GM18502 (cell line): ENCODE measurements around the gene PRKCA.

Source experiments
- ATAC-seq: cut with Tn5 transposase; IDR thresholded peaks from one replicate; pipeline ENCODE4 v1.9.1; 2021; ENCODE audit warnings: mild to moderate bottlenecking; ENCODE audit not compliant: unreplicated experiment, poor library complexity

The PRKCA gene

DNA sequence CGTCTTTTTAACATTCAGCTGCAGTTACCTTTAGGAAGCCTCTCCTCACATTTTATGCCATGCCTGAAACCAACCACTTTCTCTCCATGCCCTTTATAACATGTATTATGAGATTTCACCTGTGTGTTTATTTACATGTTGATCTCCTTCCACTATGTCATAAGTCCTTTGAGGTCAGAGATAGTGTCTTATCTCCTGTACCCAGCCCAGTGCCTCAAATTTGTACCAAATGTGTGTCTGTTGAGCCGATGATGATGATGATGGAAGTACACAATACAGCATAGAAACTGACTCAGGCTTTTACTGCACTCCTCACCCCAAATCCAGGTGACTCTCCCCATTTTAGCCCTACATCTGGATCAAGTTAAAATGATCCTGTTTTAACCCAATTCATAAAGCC, 353.0 kb downstream of the PRKCA start:
- no peak for ATAC-seq

DNA sequence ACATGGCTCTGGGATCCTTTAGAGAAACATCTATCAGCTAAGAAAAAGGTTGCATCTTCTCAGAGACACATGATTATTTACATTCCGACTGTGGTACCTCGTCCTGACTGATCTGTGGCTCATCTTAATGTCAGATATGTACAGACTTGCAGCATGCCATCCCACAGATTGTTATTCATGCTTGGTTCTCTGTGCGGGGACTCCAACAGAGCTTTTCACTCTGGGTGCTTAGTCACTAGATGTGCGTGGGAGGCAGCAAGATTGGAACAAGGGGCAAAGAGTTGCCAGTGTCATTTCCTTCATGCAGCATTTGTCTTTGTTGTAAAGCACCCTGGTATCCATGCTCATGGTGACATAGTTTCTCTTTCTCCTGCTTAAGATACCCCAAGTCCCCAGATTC, 353.4 kb downstream of the PRKCA start:
- no peak for ATAC-seq

DNA sequence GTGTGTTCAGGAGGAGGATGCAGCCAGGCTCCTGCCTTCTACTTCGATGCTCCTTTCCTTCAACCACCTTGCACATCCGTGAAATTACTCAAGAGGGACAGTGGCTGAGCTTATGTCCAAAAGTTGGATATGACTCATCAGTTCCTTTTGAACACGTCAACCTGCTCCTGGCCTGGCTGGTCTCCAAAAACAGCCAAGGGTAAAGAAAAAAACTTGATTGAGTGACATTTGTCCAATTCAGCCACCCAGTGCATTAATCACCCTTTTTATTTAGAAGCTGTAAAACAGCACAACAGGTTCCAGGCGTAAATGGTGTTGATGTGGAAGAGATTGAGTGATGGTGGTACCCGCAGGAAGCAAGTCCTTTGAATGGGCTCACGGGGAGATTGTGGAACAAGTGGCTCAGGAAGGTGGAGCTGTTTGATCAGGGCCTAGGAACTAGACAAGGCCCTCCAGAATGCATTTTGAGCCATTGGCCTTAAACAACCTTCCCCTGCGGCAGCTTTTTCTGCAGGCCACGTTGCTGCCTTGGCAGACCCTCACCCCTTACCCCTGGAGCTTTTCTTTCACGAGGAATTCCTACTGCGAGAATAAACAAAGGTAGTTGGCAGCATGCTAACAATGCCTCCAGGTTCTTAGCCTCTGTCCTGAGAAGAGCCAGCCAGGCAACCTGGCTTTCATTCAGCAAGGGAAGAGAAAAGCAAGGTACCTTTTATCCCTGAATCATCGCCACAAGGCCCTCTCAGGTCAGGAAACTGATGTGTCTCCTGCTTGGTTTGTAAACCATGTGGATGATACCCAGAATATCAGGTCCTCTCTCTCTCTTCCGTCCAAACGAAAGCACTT, 359.2 kb downstream of the PRKCA start:
- ATAC-seq: no peak

DNA sequence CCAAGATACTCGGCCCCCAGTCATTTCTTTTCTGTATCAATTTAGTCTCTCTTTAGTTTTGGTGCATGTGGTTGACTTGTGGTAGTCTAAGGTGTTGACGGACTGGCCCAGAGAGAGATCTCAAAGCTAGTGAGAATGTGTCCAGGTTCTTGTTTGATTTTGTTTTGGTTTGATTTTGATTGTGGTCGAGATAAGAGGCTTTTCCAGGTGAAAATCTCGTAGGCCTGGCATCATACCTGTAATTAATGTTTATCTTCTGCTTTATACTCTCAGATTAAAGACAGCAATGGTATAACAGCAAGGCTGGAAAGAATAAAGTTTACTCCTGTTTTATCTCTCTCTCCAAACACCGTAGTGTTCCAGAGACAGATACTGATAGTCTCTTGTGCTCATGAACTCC, 360.1 kb downstream of the PRKCA start:
- no peak for ATAC-seq

DNA sequence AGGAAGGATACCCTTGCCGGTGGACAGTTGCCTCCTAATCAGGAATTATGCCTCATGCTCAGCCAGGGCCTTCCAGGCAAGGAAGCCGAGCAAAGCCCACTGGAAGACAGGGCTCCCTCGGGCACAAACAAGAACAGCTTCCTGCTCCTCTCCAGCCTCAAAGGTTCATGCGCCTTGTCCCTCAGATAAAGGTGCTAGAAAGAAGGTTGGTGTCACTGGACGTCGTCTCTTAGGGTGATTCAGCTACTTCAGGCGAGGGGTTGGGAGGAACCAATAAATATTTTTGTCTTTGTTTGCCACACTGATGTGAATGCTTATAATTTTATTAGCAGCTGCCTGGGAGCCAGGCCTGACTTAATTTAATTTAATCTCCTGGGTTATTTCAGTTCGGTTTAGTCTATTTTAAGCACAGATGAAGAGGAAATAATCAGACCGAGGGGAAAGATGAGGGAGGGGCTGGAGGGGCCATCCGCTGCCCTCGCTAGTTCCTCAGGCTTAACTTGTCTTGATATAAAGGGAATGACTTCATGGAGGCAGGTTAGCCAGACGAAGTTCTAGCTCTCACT, 360.7 kb downstream of the PRKCA start:
- no peak for ATAC-seq

DNA sequence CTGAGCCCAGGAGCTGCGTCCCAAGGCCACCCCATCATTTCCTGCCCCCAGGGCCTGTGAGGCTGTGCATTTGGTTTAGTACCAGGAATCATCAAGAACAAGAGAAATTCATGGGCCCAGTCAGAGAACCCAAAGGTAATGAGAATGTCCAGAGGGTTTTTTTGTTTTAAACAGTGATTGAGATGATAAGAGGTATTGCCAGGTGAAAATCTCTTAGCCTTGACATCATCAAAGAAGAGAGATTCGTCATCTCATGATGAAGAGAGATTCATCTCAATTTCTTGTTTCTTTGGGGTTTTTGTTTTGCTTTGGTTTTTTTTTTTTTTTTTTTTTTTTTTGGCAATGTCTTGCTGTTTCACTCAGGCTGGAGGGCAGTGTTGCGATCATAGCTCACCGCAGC, 361.9 kb downstream of the PRKCA start:
- ATAC-seq: no peak

DNA sequence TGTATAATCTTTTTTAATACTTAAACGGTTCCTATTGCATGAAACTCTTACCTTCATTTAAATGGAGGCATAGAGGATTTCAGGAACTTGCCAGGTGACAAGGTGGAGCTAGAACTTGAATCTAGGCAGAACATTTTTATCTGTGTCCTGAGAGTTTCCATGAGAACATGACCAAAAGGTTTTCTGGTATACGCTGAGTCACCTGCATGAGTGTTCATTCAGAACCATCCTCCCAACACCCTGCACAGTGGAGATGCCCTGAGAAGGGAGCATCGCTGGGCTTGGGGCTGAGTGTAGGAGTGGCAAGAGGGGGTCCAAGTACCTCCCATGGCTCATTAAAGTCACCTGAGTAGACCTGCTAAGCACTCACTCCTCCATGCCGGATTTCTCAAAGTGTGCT, 362.8 kb downstream of the PRKCA start:
- no peak for ATAC-seq

DNA sequence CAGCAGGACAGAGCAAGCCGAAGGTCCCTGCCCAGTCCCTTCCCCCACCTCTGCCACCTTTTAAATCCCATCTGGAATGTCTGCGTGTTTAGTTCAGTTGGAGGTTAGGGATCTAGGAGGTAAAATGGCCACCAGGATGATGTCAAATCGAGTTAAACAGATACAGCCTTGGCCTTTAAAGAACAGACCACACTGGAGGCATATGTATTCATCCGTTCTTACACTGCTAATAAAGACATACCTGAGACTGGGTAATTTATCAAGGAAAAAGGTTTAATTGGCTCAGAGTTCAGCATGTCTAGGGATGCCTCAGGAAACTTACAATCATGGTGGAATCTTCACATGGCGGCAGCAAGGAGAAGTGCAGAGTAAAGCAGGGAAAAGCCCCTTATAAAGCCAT, 364.7 kb downstream of the PRKCA start:
- no peak for ATAC-seq

DNA sequence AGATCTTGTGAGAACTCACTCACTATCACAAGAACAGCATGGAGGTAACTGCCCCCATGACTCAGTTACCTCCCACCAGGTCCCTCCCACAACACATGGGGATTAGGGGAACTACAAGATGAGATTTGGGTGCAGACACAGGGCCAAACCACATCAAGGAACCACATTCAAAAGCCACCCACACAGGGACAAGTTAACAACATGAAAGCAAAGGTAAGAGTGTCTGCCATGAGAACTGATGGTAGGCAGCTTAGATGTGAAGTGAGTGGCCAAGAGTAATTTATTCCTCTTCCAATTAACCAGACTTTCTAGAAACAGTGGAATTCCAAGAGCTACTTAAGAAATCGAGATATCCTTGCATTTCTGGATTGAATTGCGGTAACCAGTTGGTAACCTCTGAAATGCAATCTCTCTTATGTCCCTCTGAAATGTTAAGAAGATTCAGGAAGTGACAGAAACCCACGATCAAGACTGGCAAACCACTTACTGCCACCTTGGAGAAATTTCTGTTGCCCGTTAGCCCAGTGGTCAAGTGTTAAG, 365.1 kb downstream of the PRKCA start:
- no peak for ATAC-seq

DNA sequence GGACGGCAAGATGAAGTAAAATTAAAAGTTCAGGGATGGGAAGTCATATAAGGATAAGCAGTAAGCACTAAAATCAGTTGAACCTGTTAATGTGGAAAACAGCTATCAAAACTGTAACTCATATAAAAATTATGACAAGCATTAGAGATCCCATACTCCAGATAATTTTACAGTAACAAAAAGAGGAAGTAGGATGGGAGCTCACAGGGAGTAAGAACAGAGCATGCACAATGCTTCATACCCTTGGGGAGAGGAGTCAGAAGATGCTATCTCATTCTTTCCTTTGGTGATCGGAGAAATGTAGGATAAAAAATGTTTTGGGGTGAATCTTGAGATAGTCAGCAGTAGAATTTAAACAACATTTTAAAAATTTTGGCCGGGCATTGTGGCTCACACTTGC, 367.8 kb downstream of the PRKCA start:
- no peak for ATAC-seq

DNA sequence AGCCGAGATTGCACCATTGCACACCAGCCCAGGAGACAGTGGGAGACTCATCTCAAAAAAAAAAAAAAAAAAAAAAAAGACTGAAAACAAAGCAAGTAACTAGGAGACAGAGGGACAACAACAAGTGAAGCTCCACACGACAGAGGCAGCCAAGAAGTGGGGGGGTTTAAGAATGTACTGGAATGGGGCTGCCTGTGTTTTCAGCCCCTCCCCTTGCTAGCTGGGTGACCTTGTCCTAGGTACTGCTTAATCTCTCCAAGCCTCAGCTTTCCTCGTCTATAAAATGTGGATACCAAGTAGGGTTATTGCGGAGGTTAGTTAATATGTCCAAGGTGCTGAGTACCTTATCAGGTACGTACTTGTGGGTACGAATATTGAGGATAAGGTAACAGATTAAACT, 368.7 kb downstream of the PRKCA start:
- ATAC-seq: no peak

DNA sequence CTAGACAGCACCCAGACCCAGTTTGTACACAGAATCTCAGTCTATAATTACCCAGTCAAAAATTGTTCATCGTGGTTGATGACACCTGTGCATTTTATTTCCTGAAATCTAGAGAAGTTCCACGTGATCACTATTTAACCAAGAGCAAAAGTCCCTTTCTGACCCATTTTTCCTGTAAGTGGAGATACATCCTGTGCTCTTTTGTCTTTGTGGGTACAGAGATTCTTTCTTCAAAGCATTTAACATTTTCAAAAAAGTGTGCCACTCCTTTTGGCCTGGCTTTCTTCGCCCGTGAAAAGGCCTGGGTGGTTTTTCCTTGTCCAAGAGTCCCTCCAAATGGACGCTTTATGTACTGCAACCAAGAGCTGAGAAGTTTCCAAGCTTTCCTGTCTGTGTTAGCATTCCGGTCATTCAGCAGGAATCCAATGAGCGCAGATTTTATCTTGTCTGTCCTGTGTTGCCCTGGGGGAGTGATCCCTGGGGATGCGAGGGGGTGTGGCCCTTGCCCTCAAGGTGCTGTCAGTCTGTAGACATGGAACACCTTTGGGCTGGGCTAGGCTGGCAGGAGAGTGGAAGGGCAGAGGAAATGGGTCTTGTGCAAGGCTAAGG, 371.4 kb downstream of the PRKCA start:
- ATAC-seq: no peak

DNA sequence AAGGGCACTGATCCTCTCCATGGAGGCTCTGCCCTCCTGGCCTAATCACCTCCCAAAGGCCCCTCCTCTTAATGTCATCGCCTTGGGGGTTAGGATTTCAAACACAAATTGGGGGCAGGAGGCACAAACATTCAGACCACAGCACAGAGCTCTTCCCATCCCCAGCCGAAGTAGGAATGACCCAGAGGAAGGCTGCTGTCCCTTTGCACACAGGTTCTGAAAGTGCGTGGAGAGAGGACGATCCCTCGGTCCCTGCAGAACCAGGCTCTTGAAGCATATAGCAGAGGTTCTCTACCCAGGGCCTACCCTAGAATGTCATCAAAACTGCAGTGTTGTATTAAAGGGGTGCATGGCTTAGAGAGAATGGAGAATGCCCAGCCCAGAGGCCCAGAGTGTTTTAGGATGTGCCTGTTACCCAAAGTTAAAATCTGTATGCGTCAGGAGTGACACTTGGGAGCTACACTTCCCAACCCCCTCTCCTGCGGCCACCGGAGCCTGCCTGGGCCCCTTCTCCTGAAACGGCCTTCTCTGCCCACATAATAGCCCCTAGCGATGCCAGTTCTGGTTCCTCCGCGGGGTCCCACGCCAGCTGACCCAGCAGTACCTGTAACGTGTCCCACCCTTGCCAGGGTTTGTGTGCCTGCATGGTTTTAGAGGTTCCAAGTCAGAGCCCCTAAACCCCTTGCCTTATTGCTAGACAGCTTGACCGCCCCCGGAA, 373.0 kb downstream of the PRKCA start:
- no peak for ATAC-seq

DNA sequence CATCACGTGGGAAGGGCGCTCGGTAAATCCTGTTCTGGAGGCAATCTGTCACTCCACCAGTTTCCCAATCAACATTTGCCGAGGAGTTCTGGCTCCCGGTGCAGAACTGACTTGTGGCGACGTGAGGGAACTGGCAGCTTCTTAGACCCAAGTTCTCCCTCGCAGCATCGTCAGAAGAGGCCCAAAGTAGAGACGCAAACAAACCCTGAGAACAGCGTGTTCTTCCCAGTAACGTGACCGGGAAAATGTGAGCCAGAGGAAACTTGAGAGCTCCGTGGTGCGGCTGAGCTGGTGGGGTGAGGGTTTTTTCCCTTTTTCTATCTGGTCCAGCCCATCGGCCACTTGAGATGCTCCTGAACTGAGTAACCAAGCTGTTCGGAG, 373.6 kb downstream of the PRKCA start:
- ATAC-seq: no peak

DNA sequence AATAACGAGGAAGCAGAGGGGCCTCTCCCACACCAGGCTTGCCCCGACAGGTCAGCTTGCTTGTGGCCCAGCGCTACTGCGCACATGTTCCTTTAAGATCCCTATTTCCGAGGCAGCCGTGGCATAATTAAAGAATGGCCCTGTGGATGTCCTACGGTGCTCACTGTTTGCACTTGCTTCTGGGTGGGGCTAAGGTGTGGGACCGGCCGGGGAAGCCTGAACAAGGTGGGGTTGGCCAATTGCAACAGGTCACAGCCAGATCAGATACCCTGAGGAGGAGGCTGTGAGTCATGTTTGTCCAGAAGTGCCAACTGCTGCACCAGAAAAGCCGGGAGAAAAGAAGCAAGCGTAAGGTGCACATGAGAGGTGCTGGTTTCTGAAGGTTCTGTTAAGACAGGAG, 374.0 kb downstream of the PRKCA start:
- no peak for ATAC-seq

DNA sequence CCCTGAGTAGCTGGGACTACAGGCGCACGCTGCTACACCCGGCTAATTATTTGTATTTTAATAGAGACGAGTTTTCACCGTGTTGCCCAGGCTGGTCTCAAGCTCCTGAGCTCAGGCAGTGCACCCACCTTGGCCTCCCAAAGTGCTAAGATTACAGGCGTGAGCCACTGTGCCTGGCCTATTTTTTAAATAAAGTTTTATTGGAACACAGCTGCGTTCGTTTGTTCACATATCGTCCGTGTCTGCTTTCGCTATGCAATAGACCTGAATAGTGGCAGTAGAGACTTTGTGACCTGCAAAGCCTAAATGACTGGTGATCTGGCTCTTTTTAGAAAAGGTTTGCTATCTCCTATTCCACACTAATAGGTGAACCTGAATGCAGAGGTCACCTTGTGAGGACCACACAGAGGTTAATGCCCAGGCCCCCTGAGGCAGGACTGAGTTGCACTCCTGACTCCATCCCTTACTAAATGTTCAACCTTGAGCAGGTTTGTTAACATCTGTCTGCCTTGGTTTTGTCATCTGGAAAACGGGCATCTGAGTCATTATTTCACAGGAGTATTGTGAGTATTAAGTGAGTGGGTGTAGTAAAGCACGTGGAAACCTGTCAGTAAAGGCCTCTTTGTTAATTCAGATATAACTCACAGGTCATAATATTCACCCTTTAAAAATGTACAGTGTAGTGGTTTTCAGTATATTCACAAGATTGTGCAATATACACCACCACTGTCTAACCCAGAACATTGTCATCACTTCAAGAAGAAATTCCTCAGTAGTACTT, 375.0 kb downstream of the PRKCA start:
- ATAC-seq: no peak

DNA sequence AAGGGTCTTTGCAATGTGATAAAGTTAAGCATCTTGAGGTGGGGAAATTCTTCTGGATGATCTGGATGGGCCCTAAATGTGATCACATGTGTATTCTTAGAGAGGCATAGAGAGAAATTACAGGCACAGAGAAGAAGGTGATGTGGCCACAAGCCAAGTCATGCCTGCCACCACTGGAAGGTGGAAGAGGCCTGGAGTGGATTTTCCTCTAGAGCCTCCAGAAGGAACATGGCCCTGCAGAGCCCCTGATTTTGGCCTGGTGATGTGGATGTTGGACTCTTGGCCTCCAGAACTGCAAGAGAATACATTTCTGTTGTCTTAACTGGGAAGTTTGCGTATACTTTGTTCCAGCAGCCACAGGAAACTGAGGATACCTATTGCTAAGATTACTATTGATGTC, 375.6 kb downstream of the PRKCA start:
- ATAC-seq: no peak

DNA sequence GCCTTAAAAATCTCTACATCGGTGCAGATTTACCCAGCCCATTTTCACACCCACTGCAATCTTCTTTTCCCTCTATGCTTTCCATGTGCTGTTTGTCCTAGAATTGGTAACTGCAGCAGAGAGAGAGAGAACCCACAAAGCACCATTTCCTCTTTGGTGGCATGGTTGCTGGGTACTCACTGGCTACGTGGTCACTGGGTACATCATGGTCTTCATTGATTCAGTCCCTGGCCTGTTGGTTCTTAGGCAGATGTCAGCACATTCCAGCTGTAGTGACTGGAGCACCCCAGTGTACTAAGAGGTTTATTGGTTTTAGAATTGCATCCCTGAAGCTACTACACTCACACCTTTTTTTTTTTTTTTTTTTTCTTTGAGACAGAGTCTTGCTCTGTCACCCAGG, 376.4 kb downstream of the PRKCA start:
- no peak for ATAC-seq

DNA sequence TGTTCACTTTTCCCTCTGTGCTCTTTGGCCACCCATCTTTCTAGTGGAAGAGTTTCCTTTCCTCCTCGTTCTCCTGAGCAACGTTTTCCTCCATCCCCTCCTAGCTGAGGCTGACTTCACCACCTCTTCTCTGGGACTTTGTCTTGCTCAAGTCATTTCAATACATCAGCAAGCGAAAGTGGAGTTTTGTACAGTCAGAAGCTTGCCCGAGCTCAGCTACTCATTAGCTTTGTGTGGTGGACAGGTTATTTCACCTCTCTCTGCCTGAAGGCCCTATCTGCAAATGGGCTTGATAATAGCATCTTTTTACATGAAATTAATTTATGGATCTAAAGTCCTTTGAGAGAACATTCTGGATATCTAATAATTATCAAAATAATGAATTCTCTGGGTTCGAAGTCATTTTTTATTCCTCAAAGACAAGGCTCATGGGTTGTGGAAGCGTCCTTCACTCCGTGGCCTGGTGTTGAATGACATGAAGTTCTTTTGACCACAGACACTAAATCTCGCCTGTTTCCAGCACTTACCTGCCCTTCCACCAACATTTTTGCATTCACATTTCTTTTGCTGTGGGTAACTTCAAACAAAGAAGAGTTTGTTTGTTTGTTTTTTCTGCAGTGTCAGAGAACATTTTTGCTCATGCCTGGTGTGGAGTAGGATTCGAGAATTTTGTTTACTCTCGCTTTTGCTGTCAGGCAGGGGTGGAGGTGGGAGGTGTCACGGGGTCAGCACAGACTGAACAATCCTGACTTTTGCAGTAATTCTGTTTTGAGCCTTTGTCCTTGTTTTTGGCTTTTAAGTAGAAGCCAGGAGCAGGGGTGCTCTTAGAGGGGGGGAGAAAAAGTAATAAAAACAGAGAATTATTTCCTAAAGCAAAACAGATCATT, 377.5 kb downstream of the PRKCA start:
- no peak for ATAC-seq
